IPS-NIHi7 (cell line): Measurements from ENCODE around the gene RNF182.
"Not testable (repeated sequence)": the region's sequence is repeated elsewhere in the genome, so short reads cannot be mapped to it uniquely, and the experiment has no call there.

ENCODE experiments used
- DNase-seq: peaks from one replicate; pipeline ENCODE4 v3.0.0; 2012; ENCODE audit warnings: mixed read lengths; ENCODE audit errors: extremely low spot score

RNF182 gene

GRCh38 chr6:13965582-13966127, 40.9 kb downstream of the RNF182 start:
- DNase-seq, result no peak

GRCh38 chr6:13971303-13971702, 46.6 kb downstream of the RNF182 start:
- DNase-seq, result no peak

- not testable (repeated sequence) for DNase-seq
Measured at GRCh38 chr6:13972602-13973001, 47.9 kb downstream of the RNF182 start.

- DNase-seq, result not testable (repeated sequence)
Measured at GRCh38 chr6:13973422-13973821, 48.7 kb downstream of the RNF182 start.

- no peak for DNase-seq
Measured at GRCh38 chr6:13978102-13978640, 53.4 kb downstream of the RNF182 start.

- no peak for DNase-seq
Measured at GRCh38 chr6:13978787-13979186, 54.0 kb downstream of the RNF182 start.

GRCh38 chr6:13979284-13980171, 54.8 kb downstream of the RNF182 start:
- DNase-seq, result no peak

- no peak for DNase-seq
Measured at GRCh38 chr6:13980534-13980933, 55.8 kb downstream of the RNF182 start.

GRCh38 chr6:13985663-13986325, 61.0 kb downstream of the RNF182 start:
- no peak for DNase-seq

GRCh38 chr6:13986700-13987399, 62.1 kb downstream of the RNF182 start:
- no peak for DNase-seq

- no peak for DNase-seq
Measured at GRCh38 chr6:13987400-13987865, 62.7 kb downstream of the RNF182 start.

- DNase-seq, result no peak
Measured at GRCh38 chr6:13988049-13988738, 63.4 kb downstream of the RNF182 start.

GRCh38 chr6:13988908-13989307, 64.2 kb downstream of the RNF182 start:
- no peak for DNase-seq

GRCh38 chr6:13989496-13990144, 64.9 kb downstream of the RNF182 start:
- peak; percentile 15 for DNase-seq

GRCh38 chr6:13990796-13991195, 66.0 kb downstream of the RNF182 start:
- no peak for DNase-seq

GRCh38 chr6:13991393-13991792, 66.6 kb downstream of the RNF182 start:
- no peak for DNase-seq

- DNase-seq, result no peak
Measured at GRCh38 chr6:13992417-13993055, 67.8 kb downstream of the RNF182 start.

- DNase-seq, result no peak
Measured at GRCh38 chr6:13993416-13993815, 68.7 kb downstream of the RNF182 start.

- DNase-seq, result no peak
Measured at GRCh38 chr6:13998356-13998755, 73.6 kb downstream of the RNF182 start.

- DNase-seq, result no peak
Measured at GRCh38 chr6:14000901-14001300, 76.1 kb downstream of the RNF182 start.
